Stimulated activated CD8-positive, alpha-beta memory T cell treated with anti-CD3 and anti-CD28 coated beads, Interleukin-7, amount 100 ng/mL, for 24 hours (primary cell): ENCODE data around the gene RNF212.
"Not testable (repeated sequence)": the region's sequence is repeated elsewhere in the genome, so short reads cannot be mapped to it uniquely, and the experiment has no call there.

Experiments used
- DNase-seq: peaks from one replicate; pipeline ENCODE4 v3.0.0-alpha.2; 2020; ENCODE audit warnings: low read depth

RNF212 gene

DNA sequence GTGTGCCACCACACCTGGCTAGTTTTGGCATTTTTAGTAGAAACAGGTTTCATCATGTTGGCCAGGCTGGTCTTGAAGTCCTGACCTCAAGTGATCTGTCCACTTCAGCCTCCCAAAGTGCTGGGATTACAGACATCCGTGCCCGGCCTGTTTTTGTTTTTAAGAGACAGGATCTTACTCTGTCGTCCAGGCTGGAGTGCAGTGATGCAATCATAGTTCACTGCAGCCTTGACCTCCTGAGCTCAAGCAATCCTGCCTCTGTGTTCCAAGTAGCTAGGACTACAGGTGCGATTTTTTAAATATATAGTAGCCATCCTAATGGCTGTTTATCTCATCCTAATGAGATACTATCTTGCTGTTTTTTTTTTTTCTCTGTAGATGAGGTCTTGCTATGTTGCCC, 47.6 kb downstream of the RNF212 start:
- no peak for DNase-seq

DNA sequence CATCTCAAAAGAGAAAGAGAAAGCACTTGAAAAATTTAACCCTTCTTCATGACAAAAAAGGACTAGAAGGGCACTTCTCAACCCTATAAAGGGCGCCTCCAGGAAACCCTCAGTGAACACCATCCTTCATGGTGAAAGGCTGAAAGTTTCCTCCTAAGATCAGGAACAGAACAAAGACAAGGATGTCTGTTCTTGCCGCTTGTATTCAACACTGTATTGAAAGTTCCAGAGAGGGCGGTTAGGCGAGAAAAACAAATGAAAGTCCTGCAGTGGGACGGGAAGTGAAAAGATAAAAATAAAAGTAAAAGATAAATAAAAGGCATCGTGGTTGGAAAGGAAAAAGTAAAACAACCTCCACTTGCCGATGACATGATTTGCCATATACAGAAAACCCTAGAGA, 50.9 kb downstream of the RNF212 start:
- no peak for DNase-seq

DNA sequence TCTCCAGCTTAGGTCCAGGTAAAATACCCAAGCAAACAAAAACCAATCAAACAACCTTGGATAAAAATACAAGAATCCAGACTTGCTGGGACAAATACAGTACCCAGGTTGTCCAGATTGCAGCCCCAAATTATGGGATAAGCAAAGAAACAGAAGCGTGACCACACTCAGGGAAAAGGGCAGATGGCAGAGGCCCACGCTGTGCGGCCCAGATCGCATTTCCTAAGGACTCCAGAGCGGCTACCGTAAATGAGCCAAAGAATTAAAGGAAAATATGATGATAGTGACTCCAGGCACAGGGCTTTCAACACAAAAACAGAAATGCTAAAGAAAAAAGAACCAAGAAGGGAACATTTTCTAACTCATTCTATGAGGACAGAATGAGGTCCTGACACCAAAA, 51.6 kb downstream of the RNF212 start:
- no peak for DNase-seq

DNA sequence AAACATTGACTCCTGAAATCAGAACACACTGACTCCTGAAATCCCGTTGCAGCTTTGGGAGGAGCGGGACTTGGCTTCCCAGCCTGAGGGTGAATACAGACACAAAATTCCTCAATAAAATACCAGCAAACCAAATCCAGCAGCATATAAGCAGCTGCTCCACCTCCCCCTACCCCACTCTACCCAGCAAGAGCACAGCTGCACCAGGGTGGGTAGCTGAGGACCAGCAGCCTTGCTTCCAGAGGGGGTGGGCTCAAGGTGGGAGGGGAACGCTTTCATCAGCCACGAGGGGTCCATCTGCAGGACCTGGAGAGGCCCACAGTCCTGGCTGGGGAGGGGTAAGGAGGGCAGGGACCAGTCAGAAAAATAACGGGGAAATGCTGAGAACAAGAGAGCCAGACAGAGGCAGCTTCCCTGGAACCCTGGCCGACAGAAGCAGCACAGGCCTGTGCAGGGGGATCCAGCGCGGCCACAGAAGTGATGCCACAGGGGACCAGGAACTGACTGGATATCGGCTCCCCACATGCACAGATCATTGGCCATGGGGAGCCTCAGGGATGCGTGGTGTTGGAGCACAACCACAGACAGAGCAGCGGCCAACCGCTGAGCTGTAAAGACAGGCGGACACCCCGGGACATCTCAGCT, 52.2 kb downstream of the RNF212 start:
- DNase-seq = no peak

DNA sequence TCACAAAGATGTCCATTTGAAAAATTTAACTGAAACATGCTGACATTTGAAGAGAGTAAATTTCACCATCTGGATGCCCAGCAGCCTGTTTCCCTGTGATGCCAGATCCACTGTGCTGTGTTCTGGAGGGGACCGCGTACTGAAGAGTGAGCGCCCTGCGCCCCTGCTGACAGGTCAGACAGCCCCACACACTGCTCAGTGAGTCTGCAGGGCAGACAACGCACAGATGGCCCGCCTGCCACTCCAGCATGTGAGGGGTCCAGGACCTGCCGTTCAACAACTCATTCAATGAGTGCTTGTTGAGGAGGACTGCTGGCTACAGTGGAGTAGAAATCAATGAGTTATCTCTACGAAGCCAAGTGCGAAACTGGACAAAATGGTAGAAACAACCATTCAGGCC, 52.7 kb downstream of the RNF212 start:
- no peak for DNase-seq

DNA sequence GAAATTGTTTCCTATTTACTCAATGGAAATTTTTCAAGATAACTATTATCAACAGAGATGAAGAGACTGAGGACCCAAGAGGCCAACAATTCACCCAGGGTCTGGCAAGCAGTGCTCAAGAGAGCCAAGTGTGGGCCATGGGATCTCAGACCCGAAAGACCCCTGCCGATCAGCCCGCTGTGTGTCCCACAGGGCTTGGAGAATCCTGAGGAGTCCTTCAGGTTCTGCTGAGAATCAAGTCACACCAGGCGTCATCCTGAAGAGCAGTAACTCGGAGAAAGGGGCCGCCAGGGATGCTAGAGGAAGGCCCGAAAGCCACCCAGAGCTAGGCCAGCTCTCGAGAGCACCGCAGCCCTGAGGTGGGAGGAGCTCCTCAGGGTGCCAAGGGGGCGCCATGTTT, 53.2 kb downstream of the RNF212 start:
- no peak for DNase-seq

DNA sequence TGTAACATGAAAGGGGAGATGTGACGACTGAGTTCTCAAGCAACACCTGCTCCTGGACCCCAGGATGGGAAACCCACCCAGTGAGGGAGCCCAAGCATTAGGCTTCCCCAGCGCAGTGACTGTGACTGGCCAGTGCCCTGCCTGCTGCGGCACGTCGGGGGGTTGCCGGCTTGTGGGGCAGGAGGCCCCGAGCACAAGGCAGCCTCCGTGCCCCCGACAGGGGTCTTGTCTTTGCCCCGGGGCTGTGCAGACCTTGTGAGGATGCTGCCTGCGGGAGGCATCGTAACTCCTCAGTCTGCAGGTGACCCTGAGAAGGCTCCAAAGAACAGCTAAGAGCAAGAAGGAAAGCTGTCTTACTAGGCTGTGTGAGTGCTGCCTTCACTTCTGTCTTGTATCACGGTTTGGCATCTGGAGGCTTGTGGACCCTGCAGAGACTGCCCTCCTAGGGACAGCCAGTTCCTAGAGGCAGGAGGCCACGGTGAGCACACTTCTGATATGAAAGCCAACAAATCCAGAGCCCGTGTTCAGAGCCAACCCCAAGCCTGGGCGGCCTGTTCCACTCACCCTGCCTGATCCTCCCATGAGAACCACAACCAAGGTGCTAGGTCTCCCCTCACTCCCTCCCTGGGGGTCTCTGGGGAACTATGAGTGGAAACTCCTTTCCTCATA, 54.2 kb downstream of the RNF212 start:
- DNase-seq = no peak

DNA sequence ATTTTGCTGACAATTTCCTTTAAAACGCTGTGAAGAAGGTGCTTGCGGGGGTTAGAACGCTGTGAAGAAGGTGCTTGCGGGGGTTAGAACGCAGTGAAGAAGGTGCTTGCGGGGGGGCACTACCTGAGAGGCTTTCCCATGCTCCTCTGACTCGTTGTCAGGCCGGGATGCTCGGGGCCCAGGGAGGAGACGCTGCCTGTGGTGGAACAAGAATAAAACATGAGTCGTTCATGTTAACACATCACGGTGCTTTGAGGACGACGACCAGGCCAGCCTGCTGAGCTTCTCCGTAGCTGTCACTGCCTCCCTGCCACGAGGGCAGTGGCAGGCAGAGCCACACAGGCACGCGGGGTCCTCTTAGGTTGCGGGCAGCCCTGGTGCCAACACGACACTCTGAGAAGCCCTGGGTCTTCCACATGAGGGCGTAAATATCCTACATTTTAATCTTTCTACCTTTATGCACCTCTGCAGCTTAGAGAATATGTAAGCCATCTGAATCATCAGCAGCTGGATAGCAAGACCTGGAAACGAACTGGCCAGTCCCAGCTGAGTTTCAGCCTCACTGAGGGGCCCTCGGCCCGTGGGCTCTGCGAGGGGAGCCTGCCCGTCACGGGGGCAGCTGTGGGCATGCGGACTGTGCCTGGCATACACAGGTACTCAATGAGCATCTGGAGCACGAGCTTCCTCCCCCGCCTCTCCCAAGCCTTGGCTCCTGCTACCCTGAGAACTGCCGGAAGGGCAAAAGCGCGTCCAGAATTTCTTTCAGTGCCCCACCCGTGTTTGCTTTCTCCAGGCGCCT, 55.0 kb downstream of the RNF212 start:
- no peak for DNase-seq

DNA sequence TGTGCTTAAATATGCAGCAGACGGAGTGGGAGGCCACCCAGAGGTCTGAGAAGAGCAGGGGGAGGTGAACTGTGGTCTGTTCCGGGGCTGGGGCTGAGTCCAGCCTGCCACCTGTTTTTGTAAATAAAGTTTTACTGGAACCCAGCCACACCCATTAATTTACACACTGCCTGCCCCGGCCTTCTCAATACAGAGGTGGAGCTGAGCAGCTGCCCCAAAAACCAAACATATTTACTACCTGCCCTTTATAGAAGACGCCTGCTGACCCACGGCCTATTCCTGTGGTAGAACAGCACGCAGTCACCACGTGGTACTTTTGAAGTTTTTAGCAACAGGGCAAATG, 56.0 kb downstream of the RNF212 start:
- DNase-seq = no peak

DNA sequence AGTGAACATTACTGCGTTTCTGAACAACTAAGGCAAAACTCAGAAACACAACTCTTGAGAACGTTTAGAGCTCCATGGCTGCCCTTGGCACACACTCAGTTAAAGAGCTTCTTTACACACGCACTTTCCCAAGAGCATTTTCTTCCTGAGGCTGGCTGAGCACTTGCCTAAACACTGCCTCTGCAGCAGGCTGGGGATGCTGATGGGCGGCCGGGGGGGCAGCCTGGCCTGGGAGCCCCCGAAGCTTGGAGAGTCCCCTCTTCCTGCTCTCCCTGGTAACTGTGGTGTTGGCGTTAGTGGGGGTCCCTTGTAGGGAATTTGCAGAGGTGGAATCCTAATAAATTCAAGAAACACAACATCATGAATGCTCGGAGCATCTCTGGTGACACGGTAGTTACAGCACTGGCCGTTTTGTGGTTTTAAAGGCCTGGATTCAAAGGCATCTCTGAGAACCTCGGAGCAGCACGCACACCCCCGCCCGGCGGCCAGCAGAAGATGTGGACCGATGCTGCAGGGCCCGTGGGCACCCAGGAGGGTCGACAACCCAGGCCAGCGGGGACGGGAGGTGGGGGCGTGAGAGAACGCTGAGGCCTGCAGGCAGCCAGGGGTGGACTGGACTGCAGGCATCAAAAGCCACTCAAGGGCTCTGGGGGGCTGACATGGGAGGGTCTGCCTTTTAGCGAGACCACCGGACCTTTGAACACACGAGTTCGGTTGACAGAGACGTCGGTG, 56.5 kb downstream of the RNF212 start:
- DNase-seq = no peak

DNA sequence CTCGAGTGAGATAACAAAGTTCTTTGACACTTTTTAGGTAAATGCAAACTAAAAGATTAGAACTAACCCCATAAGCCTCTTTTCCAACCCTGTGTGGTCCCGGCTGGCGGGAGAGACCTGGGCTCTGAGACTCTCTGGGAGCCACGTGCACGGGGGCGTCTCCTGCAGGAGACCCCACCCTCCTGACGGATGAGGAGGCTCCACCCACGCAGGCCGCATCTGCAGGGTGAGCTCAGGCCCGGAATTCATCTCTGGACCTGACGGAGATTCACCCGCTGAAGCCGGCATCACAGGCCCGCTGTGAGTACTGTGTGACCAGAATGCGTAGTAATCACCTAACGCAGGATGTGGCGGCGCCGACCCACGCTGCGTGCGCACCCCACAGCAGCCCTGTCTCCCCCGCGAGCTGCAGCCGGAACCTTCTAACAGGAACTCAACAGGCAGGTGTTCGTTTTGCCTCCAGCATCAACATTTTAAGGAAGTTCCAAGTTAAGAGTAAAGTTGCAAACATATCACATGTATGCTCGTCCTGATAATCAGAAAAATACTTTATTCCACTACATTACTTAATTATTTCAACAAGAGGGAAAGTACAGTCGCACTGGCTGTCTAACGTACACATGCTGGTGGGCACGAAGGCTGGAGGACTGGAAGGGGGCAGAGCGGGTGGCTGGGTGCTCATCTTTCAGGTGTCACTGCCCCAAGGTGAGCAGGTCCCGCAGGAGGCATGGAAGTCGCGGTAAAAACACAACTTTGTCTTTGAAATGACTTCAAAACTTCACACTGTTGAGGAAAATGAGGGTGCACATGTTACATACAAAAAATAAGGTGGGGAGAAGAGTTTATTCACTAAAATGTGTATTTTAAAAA, 57.4 kb downstream of the RNF212 start:
- peak; percentile 52 for DNase-seq

DNA sequence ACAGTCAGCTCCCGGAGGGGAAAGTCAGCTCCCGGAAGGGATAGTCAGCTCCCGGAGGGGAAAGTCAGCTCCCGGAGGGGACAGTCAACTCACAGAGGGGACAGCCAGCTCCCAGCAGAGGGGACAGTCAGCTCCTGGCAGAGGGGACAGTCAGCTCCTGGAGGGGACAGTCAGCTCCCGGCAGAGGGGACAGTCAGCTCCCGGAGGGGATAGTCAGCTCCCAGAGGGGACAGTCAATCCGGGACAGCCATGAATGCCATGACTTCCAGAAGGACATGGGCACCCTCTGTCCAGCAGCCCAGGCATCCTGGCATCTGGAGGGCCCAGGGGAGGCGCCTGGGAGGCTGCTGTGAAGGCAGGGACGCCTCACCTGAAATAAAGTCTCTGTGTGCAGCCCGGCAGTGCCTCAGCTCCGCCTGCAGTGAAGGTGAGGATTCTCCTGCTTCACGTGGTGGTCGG, 58.1 kb downstream of the RNF212 start:
- not testable (repeated sequence) for DNase-seq

DNA sequence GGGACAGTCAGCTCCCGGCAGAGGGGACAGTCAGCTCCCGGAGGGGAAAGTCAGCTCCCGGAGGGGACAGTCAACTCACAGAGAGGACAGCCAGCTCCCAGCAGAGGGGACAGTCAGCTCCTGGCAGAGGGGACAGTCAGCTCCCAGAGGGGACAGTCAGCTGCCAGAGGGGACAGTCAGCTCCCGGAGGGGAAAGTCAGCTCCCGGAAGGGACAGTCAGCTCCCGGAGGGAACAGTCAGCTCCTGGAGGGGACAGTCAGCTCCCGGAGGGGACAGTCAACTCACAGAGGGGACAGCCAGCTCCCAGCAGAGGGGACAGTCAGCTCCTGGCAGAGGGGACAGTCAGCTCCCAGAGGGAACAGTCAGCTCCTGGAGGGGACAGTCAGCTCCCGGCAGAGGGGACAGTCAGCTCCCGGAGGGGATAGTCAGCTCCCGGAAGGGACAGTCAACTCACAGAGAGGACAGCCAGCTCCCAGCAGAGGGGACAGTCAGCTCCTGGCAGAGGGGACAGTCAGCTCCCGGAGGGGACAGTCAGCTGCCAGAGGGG, 58.6 kb downstream of the RNF212 start:
- not testable (repeated sequence) for DNase-seq

DNA sequence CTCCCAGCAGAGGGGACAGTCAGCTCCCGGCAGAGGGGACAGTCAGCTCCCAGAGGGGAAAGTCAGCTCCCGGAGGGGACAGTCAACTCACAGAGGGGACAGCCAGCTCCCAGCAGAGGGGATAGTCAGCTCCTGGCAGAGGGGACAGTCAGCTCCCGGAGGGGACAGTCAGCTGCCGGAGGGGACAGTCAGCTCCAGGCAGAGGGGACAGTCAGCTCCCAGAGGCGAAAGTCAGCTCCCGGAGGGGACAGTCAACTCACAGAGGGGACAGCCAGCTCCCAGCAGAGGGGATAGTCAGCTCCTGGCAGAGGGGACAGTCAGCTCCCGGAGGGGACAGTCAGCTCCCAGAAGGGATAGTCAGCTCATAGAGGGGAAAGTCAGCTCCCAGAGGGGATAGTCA, 59.5 kb downstream of the RNF212 start:
- DNase-seq = not testable (repeated sequence)

DNA sequence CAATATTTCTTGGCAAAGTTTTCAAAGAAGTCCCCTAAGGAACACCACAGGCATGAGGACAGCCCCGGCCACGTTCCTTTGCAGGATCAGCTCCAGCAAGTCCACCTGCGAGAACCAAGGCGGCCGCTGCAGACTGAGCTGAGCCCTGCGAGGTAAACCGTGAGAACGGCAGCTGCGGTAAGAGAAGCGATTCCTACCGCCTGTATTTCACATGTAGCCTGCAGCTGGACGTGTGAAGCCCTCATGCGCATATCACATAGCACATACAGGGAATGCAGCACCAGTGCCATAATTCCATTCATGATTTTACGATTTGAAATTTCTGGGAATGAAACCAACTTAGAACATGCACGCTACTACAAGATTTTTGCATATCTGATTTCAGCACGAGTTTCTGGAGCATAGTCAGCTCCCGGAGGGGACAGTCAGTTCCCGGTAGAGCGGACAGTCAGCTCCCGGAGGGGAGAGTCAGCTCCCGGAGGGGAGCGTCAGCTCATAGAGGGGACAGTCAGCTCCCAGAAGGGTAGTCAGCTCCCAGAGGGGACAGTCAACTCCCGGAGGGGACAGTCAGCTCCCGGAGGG, 60.2 kb downstream of the RNF212 start:
- no peak for DNase-seq

DNA sequence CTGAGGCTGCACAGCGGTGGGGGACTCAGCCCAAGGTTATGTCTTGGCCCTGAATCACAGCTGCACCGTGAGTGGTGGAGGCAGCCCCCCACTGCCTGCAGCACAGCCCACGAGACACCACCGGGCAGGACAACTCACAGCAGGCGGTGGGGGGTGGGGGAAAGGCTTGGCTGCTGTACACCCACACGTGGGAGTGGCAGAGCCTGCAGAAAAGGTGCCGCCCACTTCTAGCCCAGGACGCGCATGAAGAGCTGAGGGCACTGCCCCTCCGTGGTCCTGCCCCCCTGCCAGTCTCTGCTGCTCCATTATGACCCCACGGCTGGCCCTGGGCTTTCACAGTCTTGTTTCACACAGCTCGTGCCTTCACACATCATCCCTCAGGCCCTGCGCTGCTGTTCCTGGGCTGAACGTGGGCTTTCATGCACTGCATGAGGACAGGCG, 61.1 kb downstream of the RNF212 start:
- DNase-seq = no peak

DNA sequence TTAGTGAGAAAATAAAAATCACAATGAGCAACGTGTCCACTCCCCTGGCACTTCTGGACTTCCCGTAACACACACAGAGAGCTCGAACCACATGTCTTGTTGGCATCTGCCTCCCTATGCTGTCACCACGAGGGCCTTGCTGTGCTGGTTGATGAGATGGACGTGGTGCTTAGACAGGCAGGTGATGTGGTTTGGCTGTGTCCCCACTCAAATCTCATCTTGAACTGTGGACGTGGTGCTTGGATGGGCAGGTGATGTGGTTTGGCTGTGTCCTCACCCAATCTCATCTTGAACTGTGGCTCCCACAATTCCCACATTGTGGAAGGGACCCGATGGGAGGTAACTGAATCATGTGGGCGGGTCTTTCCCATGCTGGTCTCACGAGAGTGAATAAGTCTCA, 61.9 kb downstream of the RNF212 start:
- DNase-seq = no peak

DNA sequence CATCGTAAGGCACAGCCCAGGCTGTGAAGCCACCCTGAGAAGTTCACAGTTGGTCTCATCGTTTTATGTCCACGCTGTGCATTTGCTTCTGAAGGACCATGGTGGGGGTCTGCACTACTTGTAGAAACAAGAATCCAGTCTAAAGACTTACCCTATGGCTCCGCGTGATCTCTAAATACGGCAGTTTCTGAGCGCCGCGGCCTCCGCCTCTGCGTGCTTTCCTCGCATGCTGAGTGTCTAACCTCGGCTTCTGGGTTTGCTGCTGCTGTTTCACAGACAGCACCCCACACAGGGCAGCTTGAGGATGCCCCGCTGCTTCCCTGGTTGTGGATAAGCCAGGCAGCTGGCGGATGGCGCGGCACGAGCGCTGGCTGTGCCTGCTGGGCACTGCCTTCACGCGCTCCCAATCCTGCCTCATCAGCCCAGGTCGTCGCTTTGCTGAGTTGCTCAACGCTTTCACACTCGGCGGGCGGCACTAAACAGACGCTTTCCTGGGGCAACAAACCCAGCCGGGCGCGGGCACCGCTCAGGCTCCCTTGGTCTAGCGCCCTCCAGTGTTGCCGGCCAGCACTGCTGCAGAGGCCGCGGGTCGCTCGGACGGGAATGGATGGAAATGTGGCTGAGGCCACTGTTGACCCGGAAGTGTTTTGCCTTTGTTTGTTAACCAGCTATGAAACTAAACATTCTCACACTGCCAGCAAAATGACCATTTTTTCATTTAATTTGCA, 62.7 kb downstream of the RNF212 start:
- no peak for DNase-seq

DNA sequence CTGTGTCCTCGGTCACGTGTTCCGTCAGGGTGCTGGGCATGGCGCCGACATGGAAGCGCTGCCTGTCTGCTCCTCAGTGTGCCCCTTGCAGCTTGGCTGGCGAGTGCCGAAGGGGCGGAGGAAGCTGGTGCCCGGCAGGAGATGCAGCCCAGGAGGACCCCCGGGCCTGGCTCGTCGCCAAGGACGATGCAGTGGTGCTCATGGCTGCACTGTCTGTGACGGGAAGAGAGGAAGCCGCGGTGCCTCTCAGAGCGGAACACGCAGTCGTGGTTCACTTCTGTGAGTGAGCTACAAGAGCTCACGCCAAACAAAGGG, 63.8 kb downstream of the RNF212 start:
- DNase-seq = no peak
